Karpas-422 (cell line): ENCODE results near the gene EMC10. TPM values are rescaled to one million over a fixed set of nuclear protein-coding genes. Genes with fewer than 3 reads are reported as not detected.

ENCODE experiments used
- DNase-seq: peaks from one replicate; pipeline ENCODE4 v3.0.0-alpha.2; 2015
- H2AFZ ChIP-seq: fragments of 200-600 bp; sonication (generic); 2 replicates; pipeline ENCODE4 v1.6.1; 2014; ENCODE audit warnings: antibody characterized with exemption, low read length, mixed read lengths
- H3K27ac ChIP-seq: fragments of 200-600 bp; sonication (generic); 2 replicates; pipeline ENCODE4 v1.5.1; 2014; ENCODE audit warnings: mild to moderate bottlenecking, low read length, moderate library complexity
- H3K27me3 ChIP-seq: fragments of 200-600 bp; sonication (generic); 2 replicates; pipeline ENCODE4 v1.6.1; 2014; ENCODE audit warnings: low read length, mixed read lengths
- H3K36me3 ChIP-seq: fragments of 200-600 bp; sonication (generic); 2 replicates; pipeline ENCODE4 v1.6.1; 2014; ENCODE audit warnings: low read length, mixed read lengths; ENCODE audit not compliant: insufficient read depth
- H3K4me1 ChIP-seq: fragments of 200-600 bp; sonication (generic); 2 replicates; pipeline ENCODE4 v1.6.1; 2014; ENCODE audit warnings: mild to moderate bottlenecking, low read length, mixed read lengths
- H3K4me2 ChIP-seq: fragments of 200-600 bp; sonication (generic); 2 replicates; pipeline ENCODE4 v1.6.1; 2014; ENCODE audit warnings: low read length, low read depth, mild to moderate bottlenecking; ENCODE audit not compliant: poor library complexity, severe bottlenecking
- H3K4me3 ChIP-seq: fragments of 200-600 bp; sonication (generic); 2 replicates; pipeline ENCODE4 v1.5.1; 2014; ENCODE audit warnings: mild to moderate bottlenecking, antibody characterized with exemption, low read length, mixed read lengths
- H3K79me2 ChIP-seq: fragments of 200-600 bp; sonication (generic); 2 replicates; pipeline ENCODE4 v1.6.1; 2014; ENCODE audit warnings: mild to moderate bottlenecking, low read length, mixed read lengths
- H3K9ac ChIP-seq: fragments of 200-600 bp; sonication (generic); 2 replicates; pipeline ENCODE4 v1.6.0; 2014; ENCODE audit warnings: low read length
- H3K9me2 ChIP-seq: fragments of 200-600 bp; sonication (generic), shearing (Covaris generic); replicated peaks from 2 replicates; pipeline ENCODE4 v1.6.0; 2014; ENCODE audit warnings: mild to moderate bottlenecking, low read length, moderate library complexity; ENCODE audit not compliant: insufficient read depth
- H3K9me3 ChIP-seq: fragments of 300-700, 200-600 bp; sonication (generic); 2 replicates; pipeline ENCODE4 v1.6.1; 2014; ENCODE audit warnings: low read length, mixed read lengths
- H4K20me1 ChIP-seq: fragments of 200-600 bp; sonication (generic); 2 replicates; pipeline ENCODE4 v1.6.1; 2014; ENCODE audit warnings: mild to moderate bottlenecking, antibody characterized with exemption, low read length, low read depth; ENCODE audit not compliant: insufficient read depth
- total RNA-seq: library from RNA; depleted of rRNA; stranded (reverse); fragments of >200 nt; shearing (Covaris generic); gene quantifications from 2 replicates; pipeline ENCODE4 v1.2.3, GENCODE V29; 2014; ENCODE audit warnings: low replicate concordance

Gene EMC10
- total RNA-seq, 1 experiment from 2014 or later = 63.7 TPM

DNA sequence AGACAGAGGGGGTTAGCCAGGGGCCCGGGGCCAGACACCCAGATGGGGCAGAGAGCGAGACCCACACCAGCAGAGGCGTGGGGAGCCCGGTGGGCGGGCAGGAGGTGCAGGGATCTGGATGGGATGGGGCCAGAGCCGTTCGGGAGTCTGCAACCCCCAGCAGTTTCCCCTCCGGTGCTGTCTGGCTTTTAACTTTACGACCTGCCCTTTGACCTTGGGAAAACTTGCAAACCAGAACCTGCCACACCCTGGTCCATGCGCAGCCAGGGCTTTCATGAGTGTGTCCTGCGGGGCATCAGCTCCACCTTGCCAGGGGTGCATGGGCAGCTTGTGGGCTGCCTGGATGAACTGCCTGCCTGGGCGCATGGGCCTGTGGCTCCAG, 24.9 kb downstream of the EMC10 start:
- H2AFZ ChIP-seq = no peak overlapping the region
- no peak overlapping the region for H3K4me3 ChIP-seq
- H3K36me3 ChIP-seq = no peaks in the 10 kb centered on the region
- H3K27ac ChIP-seq = no peak overlapping the region
- no peaks in the 10 kb centered on the region for H3K9me2 ChIP-seq
- no peak overlapping the region for H3K9ac ChIP-seq
- H4K20me1 ChIP-seq = no peaks in the 10 kb centered on the region
- no peaks in the 10 kb centered on the region for H3K79me2 ChIP-seq
- no peaks in the 10 kb centered on the region for H3K9me3 ChIP-seq
- no peak for DNase-seq
- H3K4me2 ChIP-seq = no peak overlapping the region
- peaks cover 15% of the 10 kb centered on the region for H3K4me1 ChIP-seq
- H3K27me3 ChIP-seq = no peaks in the 10 kb centered on the region

DNA sequence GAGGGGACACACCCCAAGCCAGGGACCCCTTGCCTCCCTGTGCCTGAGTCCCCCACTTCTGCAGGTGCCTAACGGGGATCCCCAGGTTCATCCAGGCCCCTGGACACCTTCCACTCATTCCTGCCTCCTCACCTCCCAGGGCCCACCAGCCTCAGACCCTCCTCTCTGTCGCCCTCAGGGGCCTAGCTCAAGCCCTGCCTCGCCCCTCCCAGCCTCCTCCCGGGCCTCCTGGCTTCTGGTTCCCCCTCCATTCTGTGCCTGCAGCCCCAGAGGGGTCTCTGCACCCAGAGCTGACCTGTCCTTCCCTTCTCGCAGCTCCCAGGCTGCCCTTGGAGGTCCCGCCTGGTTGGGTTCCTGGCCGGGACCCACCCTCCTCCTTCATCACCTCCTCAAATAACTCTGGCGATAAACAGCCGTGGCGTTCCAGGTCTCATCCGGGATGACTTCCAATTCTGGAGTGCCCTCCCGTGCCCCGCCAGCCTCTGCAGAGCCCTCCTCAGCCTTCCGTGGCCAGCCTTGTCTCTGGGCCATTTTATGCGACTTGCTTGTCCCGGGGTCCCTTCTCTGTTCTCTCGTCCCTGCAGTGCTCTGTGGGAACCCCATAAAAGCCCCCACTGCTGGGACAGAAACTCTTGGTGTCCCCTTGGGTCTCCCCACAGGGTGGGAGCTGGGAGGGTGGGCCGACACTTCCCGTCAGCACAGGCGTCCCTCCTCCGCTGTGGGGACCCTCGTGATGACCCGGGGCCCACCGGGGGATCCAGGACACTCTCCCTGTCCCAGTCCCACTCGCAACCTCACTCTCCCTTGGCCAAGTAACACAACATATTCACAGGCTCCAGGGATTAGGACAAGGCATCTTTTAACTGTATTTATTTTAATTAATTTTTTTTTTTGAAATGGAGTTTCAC, 25.5 kb downstream of the EMC10 start:
- no peaks in the 10 kb centered on the region for H4K20me1 ChIP-seq
- peaks cover 15% of the 10 kb centered on the region for H3K4me1 ChIP-seq
- no peak overlapping the region for H3K9ac ChIP-seq
- no peak overlapping the region for H3K4me3 ChIP-seq
- no peaks in the 10 kb centered on the region for H3K27me3 ChIP-seq
- DNase-seq = no peak
- H3K9me3 ChIP-seq = no peaks in the 10 kb centered on the region
- H3K27ac ChIP-seq = no peak overlapping the region
- H3K4me2 ChIP-seq = no peak overlapping the region
- no peaks in the 10 kb centered on the region for H3K36me3 ChIP-seq
- no peak overlapping the region for H2AFZ ChIP-seq
- H3K9me2 ChIP-seq = no peaks in the 10 kb centered on the region
- no peaks in the 10 kb centered on the region for H3K79me2 ChIP-seq

DNA sequence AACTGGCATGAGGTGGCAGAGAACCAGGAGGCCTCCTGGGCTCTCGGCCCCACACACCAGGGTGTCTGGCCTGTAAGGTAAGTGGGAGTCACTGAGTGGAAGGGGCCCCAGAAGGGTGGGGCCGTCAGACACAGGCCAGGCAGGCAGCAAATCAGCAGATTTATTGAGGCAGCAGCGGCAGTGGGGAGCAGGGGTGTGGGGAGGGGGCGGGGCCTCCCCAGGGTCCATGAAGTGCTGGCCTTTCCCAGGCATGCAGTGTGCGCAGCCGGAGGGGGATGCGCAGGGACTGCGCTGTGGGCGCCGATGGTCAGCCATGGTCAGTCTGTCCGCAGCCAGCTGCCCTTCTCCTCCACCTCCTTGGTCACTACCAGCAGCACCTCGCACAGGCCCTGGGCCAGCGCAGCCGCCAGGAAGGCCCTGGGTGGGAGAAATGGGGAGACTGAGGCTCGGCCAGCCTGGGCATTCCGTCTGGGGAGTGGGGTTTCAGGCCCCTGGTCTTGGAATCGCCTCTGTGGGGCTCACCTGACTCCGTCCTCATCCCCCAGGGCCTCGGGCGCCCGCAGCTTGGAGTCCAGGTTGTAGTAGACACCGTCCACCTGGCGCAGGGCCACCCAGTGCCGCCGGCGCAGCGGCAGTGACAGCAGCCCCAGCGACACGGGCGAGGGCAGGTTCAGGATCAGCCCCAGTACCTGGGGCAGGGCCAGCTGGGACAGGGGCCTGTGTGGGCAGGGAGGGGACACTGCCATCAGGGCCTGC, 29.7 kb downstream of the EMC10 start:
- Histone ChIP-seq H3K27ac (no peak overlapping the region), H3K36me3 (no peaks in the 10 kb centered on the region), H3K27me3 (no peaks in the 10 kb centered on the region), H3K9ac (no peak overlapping the region), H3K4me3 (no peak overlapping the region), H3K79me2 (no peaks in the 10 kb centered on the region; the same call in 1 of the 2 replicates), H4K20me1 (no peaks in the 10 kb centered on the region), H3K9me2 (no peaks in the 10 kb centered on the region), H3K4me1 (peaks cover 9% of the 10 kb centered on the region), H3K9me3 (no peaks in the 10 kb centered on the region), H3K4me2 (no peak overlapping the region), H2AFZ (no peak overlapping the region)
- no peak for DNase-seq

DNA sequence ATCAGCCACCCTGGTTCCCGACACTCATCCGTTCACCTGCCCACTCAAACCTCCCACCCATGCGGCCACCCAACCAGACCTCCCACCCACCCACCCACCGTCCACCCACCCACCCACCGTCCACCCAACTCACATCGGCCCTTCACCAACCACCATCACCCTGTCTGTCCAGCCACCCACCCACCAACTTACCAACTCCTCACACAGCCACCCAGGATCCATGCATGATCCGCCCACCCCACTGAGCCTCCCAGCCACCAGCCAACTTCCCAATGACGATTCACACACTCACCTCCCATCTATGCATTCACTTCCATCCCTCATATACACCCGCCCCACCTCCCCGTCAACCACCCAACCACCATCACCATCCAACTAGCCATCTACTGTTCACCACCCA, 30.4 kb downstream of the EMC10 start:
- no peak overlapping the region for H3K4me2 ChIP-seq

DNA sequence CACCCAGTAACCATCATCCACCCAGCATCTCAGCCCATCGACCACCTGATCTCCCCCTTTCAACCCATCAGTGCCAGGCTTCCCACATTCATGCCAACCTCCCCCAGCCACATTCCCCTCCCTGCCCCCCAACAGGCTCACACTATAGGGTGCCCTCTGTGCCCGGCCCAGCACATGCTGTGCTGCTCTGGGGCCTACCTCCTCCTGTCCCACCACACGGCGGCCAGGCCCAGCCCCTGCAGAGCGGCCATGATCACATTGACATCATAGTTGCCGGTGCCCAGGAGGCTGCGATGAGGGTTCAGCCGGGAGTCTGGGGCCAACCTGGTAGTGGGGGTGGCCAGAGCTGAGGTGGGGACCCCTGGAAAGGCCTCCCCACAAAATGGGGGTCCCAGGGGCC, 31.1 kb downstream of the EMC10 start:
- Histone ChIP-seq H3K4me1 (peaks cover 16% of the 10 kb centered on the region), H3K9me2 (no peaks in the 10 kb centered on the region), H4K20me1 (no peaks in the 10 kb centered on the region)

More for the DNA sequence above, 30.4 kb downstream of the EMC10 start:
- Histone ChIP-seq H3K4me3 (no peak overlapping the region), H4K20me1 (no peaks in the 10 kb centered on the region), H3K36me3 (no peaks in the 10 kb centered on the region), H3K27me3 (no peaks in the 10 kb centered on the region), H3K9ac (no peak overlapping the region), H3K9me2 (no peaks in the 10 kb centered on the region), H3K4me1 (peaks cover 11% of the 10 kb centered on the region), H3K27ac (no peak overlapping the region), H2AFZ (no peak overlapping the region), H3K79me2 (no peaks in the 10 kb centered on the region; the same call in 1 of the 2 replicates), H3K9me3 (no peaks in the 10 kb centered on the region)
- no peak for DNase-seq

DNA sequence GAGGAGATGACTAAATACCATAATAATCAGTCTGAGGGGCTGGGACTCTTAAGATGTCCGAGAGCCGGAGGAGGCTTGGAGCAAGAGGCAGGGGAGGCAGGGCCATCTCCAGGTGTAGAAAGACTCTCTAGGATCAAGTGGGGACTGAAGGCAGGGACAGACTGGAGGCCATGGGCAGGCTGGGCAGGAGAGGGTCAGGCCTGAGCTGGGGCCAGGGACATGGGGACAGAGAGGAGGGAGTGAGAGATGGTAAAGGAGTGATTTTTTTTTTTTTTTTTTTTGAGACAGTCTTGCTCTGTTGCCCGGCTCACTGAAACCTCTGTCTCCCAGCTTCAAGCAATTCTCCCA, 32.5 kb downstream of the EMC10 start:
- no peaks in the 10 kb centered on the region for H3K9me2 ChIP-seq
- H3K27ac ChIP-seq = no peak overlapping the region
- H3K9ac ChIP-seq = no peak overlapping the region; the same call in 1 of the 2 replicates
- H3K4me3 ChIP-seq = no peak overlapping the region
- no peak for DNase-seq
- H4K20me1 ChIP-seq = no peaks in the 10 kb centered on the region
- H3K4me1 ChIP-seq = peaks cover 16% of the 10 kb centered on the region
- H3K36me3 ChIP-seq = no peaks in the 10 kb centered on the region
- H3K27me3 ChIP-seq = no peaks in the 10 kb centered on the region
- no peaks in the 10 kb centered on the region; the same call in 1 of the 2 replicates for H3K79me2 ChIP-seq
- no peaks in the 10 kb centered on the region for H3K9me3 ChIP-seq
- H3K4me2 ChIP-seq = no peak overlapping the region
- H2AFZ ChIP-seq = no peak overlapping the region

More for the DNA sequence above, 31.1 kb downstream of the EMC10 start:
- Histone ChIP-seq H3K36me3 (no peaks in the 10 kb centered on the region), H3K4me2 (no peak overlapping the region), H3K79me2 (no peaks in the 10 kb centered on the region; the same call in 1 of the 2 replicates), H2AFZ (no peak overlapping the region), H3K27ac (no peak overlapping the region), H3K4me3 (no peak overlapping the region), H3K27me3 (no peaks in the 10 kb centered on the region), H3K9ac (no peak overlapping the region), H3K9me3 (no peaks in the 10 kb centered on the region)
- DNase-seq = no peak

DNA sequence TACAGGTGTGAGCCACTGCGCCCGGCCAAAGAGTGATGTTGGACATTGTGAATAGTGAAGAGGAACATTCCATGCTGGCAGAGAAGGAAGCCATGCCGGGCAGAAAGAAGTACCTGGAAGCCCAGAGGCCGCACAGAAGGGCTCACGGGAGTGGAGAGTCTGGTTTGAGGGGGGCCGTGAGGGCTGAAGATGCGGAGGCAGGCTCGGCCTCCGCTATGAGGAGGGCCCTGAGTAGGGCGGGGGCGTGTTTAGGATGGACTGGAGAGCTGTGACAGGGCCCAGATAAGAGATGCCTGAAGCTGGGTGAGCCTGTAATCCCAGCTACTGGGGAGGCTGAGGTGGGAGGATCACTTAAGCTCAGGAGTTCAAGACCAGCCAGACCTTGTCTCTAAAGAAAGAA, 33.1 kb downstream of the EMC10 start:
- H3K9me3 ChIP-seq = no peaks in the 10 kb centered on the region
- no peak overlapping the region for H3K4me2 ChIP-seq
- no peaks in the 10 kb centered on the region; the same call in 1 of the 2 replicates for H3K79me2 ChIP-seq
- H3K36me3 ChIP-seq = no peaks in the 10 kb centered on the region
- no peaks in the 10 kb centered on the region for H3K9me2 ChIP-seq
- H2AFZ ChIP-seq = no peak overlapping the region
- H3K4me3 ChIP-seq = no peak overlapping the region
- H3K4me1 ChIP-seq = peaks cover 16% of the 10 kb centered on the region
- no peaks in the 10 kb centered on the region for H4K20me1 ChIP-seq
- no peak for DNase-seq
- H3K27ac ChIP-seq = no peak overlapping the region
- no peaks in the 10 kb centered on the region for H3K27me3 ChIP-seq
- no peak overlapping the region for H3K9ac ChIP-seq

DNA sequence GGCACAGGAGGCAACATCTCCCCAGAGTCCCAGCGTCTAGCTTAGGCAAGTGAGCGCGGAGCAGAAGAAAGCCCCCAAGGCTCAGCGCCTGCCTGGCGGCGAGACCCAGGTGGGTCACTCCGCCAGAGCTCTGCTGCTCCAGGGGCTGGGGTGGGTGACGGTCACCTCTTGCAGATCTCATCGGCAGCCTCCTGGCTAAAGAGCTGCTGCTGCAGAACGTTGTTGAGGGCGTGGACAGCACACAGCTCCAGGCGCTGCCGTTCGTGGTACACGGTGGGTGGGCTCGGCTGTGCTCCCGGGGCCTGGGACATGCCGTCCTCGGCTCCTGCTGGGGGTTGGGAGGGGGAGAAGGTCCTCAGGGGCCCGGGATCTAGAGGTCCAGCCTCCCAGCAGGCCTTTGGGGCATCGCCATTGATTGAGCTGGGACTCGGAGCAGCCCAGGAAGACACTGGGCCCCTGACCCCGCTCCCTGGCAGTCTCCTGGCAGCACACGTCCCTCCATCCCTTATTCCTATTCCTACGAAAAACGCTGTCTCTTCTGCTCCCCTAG, 33.9 kb downstream of the EMC10 start:
- DNase-seq = no peak
- Histone ChIP-seq H3K27me3 (no peaks in the 10 kb centered on the region), H3K9ac (peak overlapping the region; percentile 78), H3K9me3 (no peaks in the 10 kb centered on the region), H3K79me2 (no peaks in the 10 kb centered on the region; the same call in 1 of the 2 replicates), H4K20me1 (no peaks in the 10 kb centered on the region), H3K36me3 (no peaks in the 10 kb centered on the region), H3K4me1 (peaks cover 16% of the 10 kb centered on the region), H3K27ac (no peak overlapping the region; the same call in 1 of the 2 replicates), H3K4me2 (peak overlapping the region; percentile 78), H3K4me3 (peak overlapping the region; percentile 77), H2AFZ (no peak overlapping the region), H3K9me2 (no peaks in the 10 kb centered on the region)
